ENCODE data around the gene PRRC2A.

PRRC2A gene

GRCh38 chr6:31620586-31621319, at the start of gene PRRC2A:
TSS of gene PRRC2A (plus strand) at chr6:31620715. CDS start at chr6:31622790, 2,075 bp downstream.
- DNase-seq = peak; percentile 84

GRCh38 chr6:31572041-31572911, 48.2 kb upstream of the PRRC2A start, which contains the start of gene LTA:
TSS of gene LTA (plus strand) at chr6:31572289. CDS start at chr6:31572743, 454 bp downstream.
- no peak for DNase-seq

- no peak for DNase-seq
Measured at GRCh38 chr6:31573239-31574105, 47.0 kb upstream of the PRRC2A start.

GRCh38 chr6:31574106-31575061, 46.1 kb upstream of the PRRC2A start:
- DNase-seq = no peak

- no peak for DNase-seq
Measured at GRCh38 chr6:31575335-31575901, 45.1 kb upstream of the PRRC2A start, which contains the start of gene TNF. TSS of gene TNF (plus strand) at chr6:31575565. CDS start at chr6:31575742, 177 bp downstream.

GRCh38 chr6:31575952-31576685, 44.4 kb upstream of the PRRC2A start:
- DNase-seq = no peak

- no peak for DNase-seq
Measured at GRCh38 chr6:31576897-31577578, 43.5 kb upstream of the PRRC2A start.

- no peak for DNase-seq
Measured at GRCh38 chr6:31577579-31577966, 42.9 kb upstream of the PRRC2A start.

- no peak for DNase-seq
Measured at GRCh38 chr6:31578184-31579118, 42.1 kb upstream of the PRRC2A start.

- DNase-seq = no peak
Measured at GRCh38 chr6:31579119-31579505, 41.4 kb upstream of the PRRC2A start.

- no peak for DNase-seq
Measured at GRCh38 chr6:31579546-31580437, 40.7 kb upstream of the PRRC2A start.

GRCh38 chr6:31580438-31580740, 40.1 kb upstream of the PRRC2A start:
- DNase-seq = no peak

GRCh38 chr6:31580807-31581433, 39.6 kb upstream of the PRRC2A start:
- peak; percentile 86 for DNase-seq

GRCh38 chr6:31581434-31582229, 38.9 kb upstream of the PRRC2A start:
- no peak for DNase-seq

- DNase-seq = no peak
Measured at GRCh38 chr6:31582230-31582643, 38.3 kb upstream of the PRRC2A start, which contains the start of gene LTB. TSS of gene LTB (minus strand) at chr6:31582424. CDS start at chr6:31582417, 7 bp downstream.

GRCh38 chr6:31585491-31585890, 35.0 kb upstream of the PRRC2A start:
- peak; percentile 50 for DNase-seq
